NB4 (cell line): ENCODE results near the gene C2CD2.

Source experiments
- CTCF ChIP-seq: IDR thresholded peaks from one replicate; pipeline ENCODE4 v1.5.1; 2012; ENCODE audit warnings: low read depth, low read length
- MAX ChIP-seq: IDR thresholded peaks from 2 replicates; pipeline ENCODE4 v1.6.1; 2011; ENCODE audit warnings: low read depth, low read length
- MYC ChIP-seq: IDR thresholded peaks from 2 replicates; pipeline ENCODE4 v1.6.1; 2011; ENCODE audit warnings: low read depth, low read length

- TF ChIP-seq MAX (no peak), CTCF (no peak), MYC (no peak)
Observed at GRCh38 chr21:41846033-41846317, 107.8 kb downstream of the C2CD2 start.
